ENCODE results near the gene AURKAIP1.
A peak's percentile ranks its signal among the peaks of the same experiment; 100 is the strongest.
"Not testable (repeated sequence)": the region's sequence is repeated elsewhere in the genome, so short reads cannot be mapped to it uniquely, and the experiment has no call there.

Gene AURKAIP1

DNA sequence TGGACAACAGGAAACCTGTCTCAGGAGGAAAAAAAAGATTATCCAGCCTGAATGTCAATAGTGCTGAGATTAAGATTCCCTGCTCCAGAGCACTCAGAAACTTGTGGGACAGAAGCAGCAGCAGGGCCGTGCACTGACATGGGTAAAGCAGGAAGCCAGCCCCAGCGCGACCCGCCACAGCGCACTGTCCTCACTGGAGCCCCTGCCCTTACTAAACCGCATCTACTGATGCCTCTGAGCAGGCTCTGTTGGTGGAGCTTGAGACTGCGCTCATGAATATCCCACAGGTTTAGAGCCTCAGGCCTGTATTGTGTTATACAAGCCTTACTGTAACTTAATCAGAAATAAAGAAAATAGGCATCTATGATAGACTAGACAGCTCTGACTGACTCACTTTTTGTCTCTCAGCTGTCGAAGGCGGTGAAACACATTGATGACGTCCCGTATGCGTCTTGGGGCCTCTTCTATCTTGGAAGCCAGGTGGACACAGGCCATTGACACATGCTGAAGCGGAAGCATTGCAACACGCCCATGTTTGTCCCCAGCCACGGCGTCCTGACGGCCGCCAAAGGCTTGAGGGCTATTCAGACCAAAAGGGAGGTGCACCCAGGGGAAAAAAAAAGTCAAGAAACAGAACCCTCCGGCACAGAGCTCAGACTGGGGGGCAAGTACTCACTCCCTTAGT, 23.0 kb upstream of the AURKAIP1 start:
- no peaks in the 10 kb centered on the region for H3K9me3 ChIP-seq (ENCODE audit: control insufficient read depth, insufficient read depth, low read length)
- H3K27ac ChIP-seq (ENCODE audit: low read depth, low read length): peak overlapping the region; percentile 91
- peaks cover 7% of the 10 kb centered on the region for H3K4me1 ChIP-seq (ENCODE audit: control insufficient read depth, insufficient read depth, low read length)
- peak overlapping the region; percentile 84 for H3K4me3 ChIP-seq (ENCODE audit: low read depth, low read length)
- H3K9ac ChIP-seq (ENCODE audit: low read depth, low read length): peak overlapping the region; percentile 96
- H3K36me3 ChIP-seq (ENCODE audit: control insufficient read depth, insufficient read depth, low read length): peaks cover 71% of the 10 kb centered on the region
- no peaks in the 10 kb centered on the region for H3K27me3 ChIP-seq (ENCODE audit: control insufficient read depth, insufficient read depth, low read length)

DNA sequence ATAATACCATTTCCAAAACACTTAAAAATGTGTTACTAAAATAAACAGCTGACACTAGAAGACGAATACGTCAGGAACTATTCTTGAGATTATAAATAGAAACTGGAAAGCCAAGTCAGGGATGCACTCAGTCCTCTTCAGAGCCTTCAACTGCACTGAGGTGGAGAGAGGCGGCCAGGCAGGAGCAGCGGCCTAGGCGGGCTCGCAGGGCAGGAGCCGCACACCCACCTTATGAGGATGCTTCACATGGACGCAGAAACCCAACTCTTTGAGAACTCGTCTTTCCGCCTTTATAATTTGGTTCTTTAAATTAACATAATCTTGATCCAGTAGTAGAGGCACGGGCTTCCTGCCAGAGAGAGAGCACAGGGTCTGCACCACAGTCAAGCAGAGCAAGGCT, 20.2 kb upstream of the AURKAIP1 start:
- Histone ChIP-seq H3K36me3 (ENCODE audit: control insufficient read depth, insufficient read depth, low read length) (peaks cover 72% of the 10 kb centered on the region), H3K9me3 (ENCODE audit: control insufficient read depth, insufficient read depth, low read length) (no peaks in the 10 kb centered on the region), H3K27me3 (ENCODE audit: control insufficient read depth, insufficient read depth, low read length) (no peaks in the 10 kb centered on the region), H3K9ac (ENCODE audit: low read depth, low read length) (no peak overlapping the region), H3K4me3 (ENCODE audit: low read depth, low read length) (no peak overlapping the region), H3K4me1 (ENCODE audit: control insufficient read depth, insufficient read depth, low read length) (peaks cover 7% of the 10 kb centered on the region), H3K27ac (ENCODE audit: low read depth, low read length) (no peak overlapping the region)

DNA sequence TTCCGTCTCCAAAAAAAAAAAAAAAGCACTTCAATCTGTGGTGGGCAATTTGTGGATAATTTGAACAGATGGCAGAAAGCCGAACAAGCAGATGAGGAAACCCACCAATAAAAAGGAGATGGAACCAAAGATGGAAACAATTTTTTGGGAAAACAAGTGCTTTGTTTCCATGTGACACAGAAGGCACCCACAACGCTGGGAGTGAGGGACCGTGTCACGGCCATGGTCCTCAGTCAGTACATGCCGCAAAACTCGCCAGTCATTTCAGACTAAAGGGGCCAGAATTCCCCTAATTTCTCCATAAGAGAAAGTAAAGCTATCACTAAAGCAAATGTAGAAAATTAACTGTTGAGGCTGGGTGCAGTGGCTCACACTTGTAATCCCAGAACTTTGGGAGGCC, 19.1 kb upstream of the AURKAIP1 start:
- H3K9me3 ChIP-seq (ENCODE audit: control insufficient read depth, insufficient read depth, low read length): no peaks in the 10 kb centered on the region
- H3K4me1 ChIP-seq (ENCODE audit: control insufficient read depth, insufficient read depth, low read length): peaks cover 7% of the 10 kb centered on the region
- H3K27me3 ChIP-seq (ENCODE audit: control insufficient read depth, insufficient read depth, low read length): no peaks in the 10 kb centered on the region
- no peak overlapping the region for H3K27ac ChIP-seq (ENCODE audit: low read depth, low read length)
- no peak overlapping the region for H3K9ac ChIP-seq (ENCODE audit: low read depth, low read length)
- no peak overlapping the region for H3K4me3 ChIP-seq (ENCODE audit: low read depth, low read length)
- peaks cover 83% of the 10 kb centered on the region for H3K36me3 ChIP-seq (ENCODE audit: control insufficient read depth, insufficient read depth, low read length)

DNA sequence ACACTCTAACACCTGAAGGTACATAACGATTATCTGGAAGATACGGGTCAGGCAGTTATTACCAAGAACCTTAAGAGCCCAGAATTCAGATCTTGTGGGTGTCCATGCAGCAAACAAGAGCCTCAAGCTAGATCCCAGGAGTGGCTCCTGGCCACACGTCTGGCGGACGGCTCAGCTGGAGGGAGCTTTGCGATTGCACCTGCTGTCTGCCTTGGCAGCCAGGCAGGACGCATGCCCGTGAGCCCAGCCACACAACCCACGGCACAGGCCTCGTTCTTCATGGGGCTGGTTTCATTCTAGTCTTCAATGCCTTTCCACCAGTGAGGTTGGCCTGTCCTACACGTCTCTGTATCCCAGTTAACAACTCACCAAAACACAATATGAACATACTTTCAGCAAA, 18.4 kb upstream of the AURKAIP1 start:
- no peak overlapping the region for H3K27ac ChIP-seq (ENCODE audit: low read depth, low read length)
- no peaks in the 10 kb centered on the region for H3K27me3 ChIP-seq (ENCODE audit: control insufficient read depth, insufficient read depth, low read length)
- H3K4me3 ChIP-seq (ENCODE audit: low read depth, low read length): no peak overlapping the region
- H3K4me1 ChIP-seq (ENCODE audit: control insufficient read depth, insufficient read depth, low read length): peaks cover 7% of the 10 kb centered on the region
- H3K9ac ChIP-seq (ENCODE audit: low read depth, low read length): no peak overlapping the region
- H3K36me3 ChIP-seq (ENCODE audit: control insufficient read depth, insufficient read depth, low read length): peaks cover 88% of the 10 kb centered on the region
- H3K9me3 ChIP-seq (ENCODE audit: control insufficient read depth, insufficient read depth, low read length): no peaks in the 10 kb centered on the region

DNA sequence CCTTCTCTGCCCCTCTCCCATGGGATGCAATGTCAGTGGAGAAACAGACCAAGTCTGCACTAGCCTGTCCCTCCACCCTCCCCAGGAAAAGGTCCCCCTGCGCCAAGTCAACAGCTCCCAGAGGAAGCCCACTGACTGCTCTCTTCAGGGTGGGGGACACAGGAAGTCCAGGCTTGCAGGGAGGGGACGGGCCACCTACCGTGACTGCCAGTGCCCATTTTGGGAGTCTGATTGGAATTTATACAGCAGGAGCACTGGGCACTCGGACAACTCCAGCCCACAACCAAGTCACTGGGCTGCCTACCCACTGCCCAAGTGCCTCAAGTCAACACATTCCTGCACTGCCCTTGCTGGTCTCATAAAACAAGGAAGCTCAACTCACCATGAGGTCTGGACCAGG, 18.0 kb upstream of the AURKAIP1 start:
- Histone ChIP-seq H3K4me3 (ENCODE audit: low read depth, low read length) (no peak overlapping the region), H3K9me3 (ENCODE audit: control insufficient read depth, insufficient read depth, low read length) (no peaks in the 10 kb centered on the region), H3K4me1 (ENCODE audit: control insufficient read depth, insufficient read depth, low read length) (peaks cover 3% of the 10 kb centered on the region), H3K27ac (ENCODE audit: low read depth, low read length) (no peak overlapping the region), H3K9ac (ENCODE audit: low read depth, low read length) (no peak overlapping the region), H3K36me3 (ENCODE audit: control insufficient read depth, insufficient read depth, low read length) (peaks cover 88% of the 10 kb centered on the region), H3K27me3 (ENCODE audit: control insufficient read depth, insufficient read depth, low read length) (no peaks in the 10 kb centered on the region)

DNA sequence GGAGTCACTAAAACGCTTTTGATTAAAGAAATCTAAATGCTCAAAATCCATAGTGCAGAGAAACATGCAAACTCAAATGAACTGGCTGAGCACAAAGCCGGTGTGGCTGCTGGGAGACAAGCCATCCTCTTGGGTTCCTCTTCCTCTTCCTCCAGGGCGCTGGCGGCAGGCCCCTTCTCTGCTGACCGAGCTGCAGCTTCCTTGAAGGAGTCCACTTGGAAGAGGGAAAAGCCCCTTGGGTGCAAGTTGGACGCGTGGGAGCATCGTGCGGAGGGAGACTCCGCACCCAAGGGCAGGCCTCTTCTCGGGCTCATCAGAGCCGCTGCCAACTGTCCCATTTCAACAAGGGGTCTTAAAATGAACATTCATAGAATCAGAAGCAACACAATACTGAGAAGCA, 16.2 kb upstream of the AURKAIP1 start:
- Histone ChIP-seq H3K9ac (ENCODE audit: low read depth, low read length) (no peak overlapping the region), H3K4me3 (ENCODE audit: low read depth, low read length) (no peak overlapping the region), H3K36me3 (ENCODE audit: control insufficient read depth, insufficient read depth, low read length) (peaks cover 94% of the 10 kb centered on the region), H3K27ac (ENCODE audit: low read depth, low read length) (no peak overlapping the region), H3K27me3 (ENCODE audit: control insufficient read depth, insufficient read depth, low read length) (no peaks in the 10 kb centered on the region), H3K4me1 (ENCODE audit: control insufficient read depth, insufficient read depth, low read length) (no peaks in the 10 kb centered on the region), H3K9me3 (ENCODE audit: control insufficient read depth, insufficient read depth, low read length) (no peaks in the 10 kb centered on the region)

DNA sequence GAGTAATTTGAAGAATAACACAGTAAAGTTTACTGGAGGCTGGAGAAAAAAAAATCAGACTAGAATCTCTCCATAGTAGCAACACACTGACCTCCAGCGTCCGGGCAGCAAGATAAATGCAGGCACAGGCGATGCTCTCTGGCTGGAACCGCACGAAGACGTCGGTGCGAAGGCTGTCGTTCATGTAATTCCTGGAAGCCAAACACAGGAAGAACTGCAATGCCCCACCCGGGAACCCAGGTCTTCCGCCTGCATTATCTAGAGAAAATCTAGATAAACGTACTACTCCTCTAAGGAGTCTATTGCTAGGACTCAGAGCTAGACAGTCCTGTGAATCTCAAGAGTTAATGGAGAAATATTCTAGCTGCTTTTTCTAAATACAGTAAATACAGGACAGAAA, 15.7 kb upstream of the AURKAIP1 start:
- no peaks in the 10 kb centered on the region for H3K4me1 ChIP-seq (ENCODE audit: control insufficient read depth, insufficient read depth, low read length)
- H3K36me3 ChIP-seq (ENCODE audit: control insufficient read depth, insufficient read depth, low read length): peaks cover 96% of the 10 kb centered on the region
- no peak overlapping the region for H3K4me3 ChIP-seq (ENCODE audit: low read depth, low read length)
- H3K27me3 ChIP-seq (ENCODE audit: control insufficient read depth, insufficient read depth, low read length): no peaks in the 10 kb centered on the region
- H3K9ac ChIP-seq (ENCODE audit: low read depth, low read length): no peak overlapping the region
- H3K27ac ChIP-seq (ENCODE audit: low read depth, low read length): no peak overlapping the region
- no peaks in the 10 kb centered on the region for H3K9me3 ChIP-seq (ENCODE audit: control insufficient read depth, insufficient read depth, low read length)

DNA sequence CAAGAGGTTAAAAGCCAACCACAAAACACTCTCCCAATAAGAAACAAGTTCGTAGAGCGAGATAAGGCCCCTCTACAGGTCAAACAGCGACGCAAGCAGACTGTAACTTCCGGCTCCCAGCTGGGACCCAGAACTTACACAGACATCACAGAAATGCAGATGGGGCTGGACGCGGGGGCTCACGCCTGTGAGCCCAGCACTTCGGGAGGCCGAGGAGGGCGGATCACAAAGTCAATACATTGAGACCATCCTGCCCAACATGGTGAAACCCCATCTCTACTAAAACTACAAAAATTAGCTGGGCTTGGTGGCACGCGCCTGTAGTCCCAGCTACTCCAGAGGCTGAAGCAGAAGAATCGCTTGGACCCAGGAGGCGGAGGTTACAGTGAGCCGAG, 13.1 kb upstream of the AURKAIP1 start:
- H3K9ac ChIP-seq (ENCODE audit: low read depth, low read length): no peak overlapping the region
- no peaks in the 10 kb centered on the region for H3K4me1 ChIP-seq (ENCODE audit: control insufficient read depth, insufficient read depth, low read length)
- H3K4me3 ChIP-seq (ENCODE audit: low read depth, low read length): no peak overlapping the region
- H3K36me3 ChIP-seq (ENCODE audit: control insufficient read depth, insufficient read depth, low read length): peaks cover 77% of the 10 kb centered on the region
- H3K27ac ChIP-seq (ENCODE audit: low read depth, low read length): no peak overlapping the region
- H3K27me3 ChIP-seq (ENCODE audit: control insufficient read depth, insufficient read depth, low read length): no peaks in the 10 kb centered on the region
- H3K9me3 ChIP-seq (ENCODE audit: control insufficient read depth, insufficient read depth, low read length): no peaks in the 10 kb centered on the region

DNA sequence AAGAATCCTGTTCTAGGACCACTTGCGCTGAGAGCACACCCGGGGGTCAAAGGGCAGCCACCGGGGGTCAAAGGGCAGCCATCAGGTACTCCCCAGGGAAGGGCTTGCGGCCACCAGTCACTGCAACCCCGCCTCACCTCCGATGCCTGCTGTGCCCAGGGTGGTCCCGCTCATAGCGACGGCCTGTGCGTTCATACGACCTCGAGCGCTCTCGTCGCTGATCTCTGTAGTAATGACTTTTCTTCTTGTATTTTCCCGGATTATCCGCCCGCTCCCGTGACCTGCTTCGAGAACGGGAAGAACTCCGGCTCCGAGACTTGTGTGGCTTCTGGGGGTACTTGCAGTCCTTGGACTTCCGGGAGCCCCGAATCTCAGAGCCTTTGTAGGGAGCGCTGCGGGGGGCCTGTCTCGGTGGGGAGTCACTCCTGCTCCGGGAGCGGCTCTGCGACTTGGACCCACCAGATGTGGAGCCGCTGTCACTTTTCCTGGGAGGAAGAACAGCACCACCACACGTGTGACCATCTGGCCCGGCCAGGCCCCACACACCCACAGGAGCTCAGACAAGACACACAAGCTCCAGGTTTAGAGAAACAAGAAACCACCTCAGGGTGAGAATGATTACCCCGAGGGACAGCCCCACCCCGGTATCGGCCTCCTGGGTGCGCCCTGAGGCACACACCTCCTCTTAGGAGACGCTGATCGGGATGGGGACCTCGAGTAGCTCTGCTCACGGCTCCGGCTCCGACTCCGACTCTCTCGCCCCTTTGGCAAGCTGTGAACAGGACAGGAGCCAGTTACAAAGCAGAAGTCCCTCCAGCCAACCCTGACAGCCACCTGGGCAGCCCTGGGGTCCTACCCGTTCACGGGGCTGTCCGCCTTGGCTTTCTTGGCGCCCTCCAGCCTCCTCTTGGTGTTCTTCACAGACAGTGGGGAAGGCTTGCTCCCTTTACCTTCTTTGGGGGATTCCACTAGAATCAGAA, 12.4 kb upstream of the AURKAIP1 start:
- Histone ChIP-seq H3K27me3 (ENCODE audit: control insufficient read depth, insufficient read depth, low read length) (no peaks in the 10 kb centered on the region), H3K36me3 (ENCODE audit: control insufficient read depth, insufficient read depth, low read length) (peaks cover 71% of the 10 kb centered on the region), H3K9ac (ENCODE audit: low read depth, low read length) (no peak overlapping the region), H3K4me1 (ENCODE audit: control insufficient read depth, insufficient read depth, low read length) (no peaks in the 10 kb centered on the region), H3K9me3 (ENCODE audit: control insufficient read depth, insufficient read depth, low read length) (no peaks in the 10 kb centered on the region), H3K4me3 (ENCODE audit: low read depth, low read length) (no peak overlapping the region), H3K27ac (ENCODE audit: low read depth, low read length) (no peak overlapping the region)

DNA sequence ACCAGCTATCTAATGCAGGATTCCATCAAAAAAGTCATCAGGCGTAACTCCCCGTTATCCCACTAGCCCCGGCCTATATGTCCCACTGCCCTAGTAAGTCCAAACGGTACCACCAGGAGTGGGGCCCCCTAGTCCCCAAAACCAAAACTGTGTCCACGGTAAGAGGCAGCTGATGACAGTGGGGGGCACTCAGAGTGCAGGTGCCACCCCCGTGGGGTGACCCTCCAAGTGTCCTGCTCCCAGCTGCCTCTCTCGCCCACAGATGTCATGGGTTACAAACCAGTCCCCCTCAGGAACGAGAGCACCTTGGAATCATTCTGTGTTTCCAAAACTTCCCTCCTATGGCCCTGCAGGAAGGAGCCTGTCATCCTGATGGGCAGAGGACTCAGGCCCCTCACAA, 10.9 kb upstream of the AURKAIP1 start:
- Histone ChIP-seq H3K4me3 (ENCODE audit: low read depth, low read length) (no peak overlapping the region), H3K36me3 (ENCODE audit: control insufficient read depth, insufficient read depth, low read length) (peaks cover 56% of the 10 kb centered on the region), H3K27me3 (ENCODE audit: control insufficient read depth, insufficient read depth, low read length) (no peaks in the 10 kb centered on the region), H3K9ac (ENCODE audit: low read depth, low read length) (no peak overlapping the region), H3K9me3 (ENCODE audit: control insufficient read depth, insufficient read depth, low read length) (no peaks in the 10 kb centered on the region), H3K27ac (ENCODE audit: low read depth, low read length) (no peak overlapping the region), H3K4me1 (ENCODE audit: control insufficient read depth, insufficient read depth, low read length) (no peaks in the 10 kb centered on the region)

DNA sequence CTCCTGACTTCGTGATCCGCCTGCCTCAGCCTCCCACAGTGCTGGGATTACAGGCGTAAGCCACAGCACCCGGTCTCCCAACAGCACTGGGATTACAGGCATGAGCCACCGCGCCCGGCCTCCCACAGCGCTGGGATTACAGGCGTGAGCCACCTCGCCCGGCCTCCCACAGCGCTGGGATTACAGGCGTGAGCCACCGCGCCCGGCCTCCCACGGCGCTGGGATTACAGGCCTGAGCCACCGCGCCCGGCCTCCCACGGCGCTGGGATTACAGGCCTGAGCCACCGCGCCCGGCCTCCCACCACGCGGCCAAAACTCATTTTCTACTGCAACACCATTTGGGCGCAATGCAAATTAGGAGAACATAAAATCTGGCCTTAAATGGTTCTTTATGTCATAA, 10.3 kb upstream of the AURKAIP1 start:
- peaks cover 50% of the 10 kb centered on the region for H3K36me3 ChIP-seq (ENCODE audit: control insufficient read depth, insufficient read depth, low read length)
- H3K27ac ChIP-seq (ENCODE audit: low read depth, low read length); H3K9me3 ChIP-seq (ENCODE audit: control insufficient read depth, insufficient read depth, low read length); H3K9ac ChIP-seq (ENCODE audit: low read depth, low read length); H3K4me3 ChIP-seq (ENCODE audit: low read depth, low read length); H3K27me3 ChIP-seq (ENCODE audit: control insufficient read depth, insufficient read depth, low read length); H3K4me1 ChIP-seq (ENCODE audit: control insufficient read depth, insufficient read depth, low read length): not testable (repeated sequence)

All from HUES48 (cell line).